ENCODE measurements around the gene RAD51B. TPM values are rescaled to one million over a fixed set of nuclear protein-coding genes. Genes with fewer than 3 reads are reported as not detected.

Gene RAD51B
- total and polyA plus RNA-seq, 9 donors: 21.6 to 70.1 (median 35.1) TPM

DNA sequence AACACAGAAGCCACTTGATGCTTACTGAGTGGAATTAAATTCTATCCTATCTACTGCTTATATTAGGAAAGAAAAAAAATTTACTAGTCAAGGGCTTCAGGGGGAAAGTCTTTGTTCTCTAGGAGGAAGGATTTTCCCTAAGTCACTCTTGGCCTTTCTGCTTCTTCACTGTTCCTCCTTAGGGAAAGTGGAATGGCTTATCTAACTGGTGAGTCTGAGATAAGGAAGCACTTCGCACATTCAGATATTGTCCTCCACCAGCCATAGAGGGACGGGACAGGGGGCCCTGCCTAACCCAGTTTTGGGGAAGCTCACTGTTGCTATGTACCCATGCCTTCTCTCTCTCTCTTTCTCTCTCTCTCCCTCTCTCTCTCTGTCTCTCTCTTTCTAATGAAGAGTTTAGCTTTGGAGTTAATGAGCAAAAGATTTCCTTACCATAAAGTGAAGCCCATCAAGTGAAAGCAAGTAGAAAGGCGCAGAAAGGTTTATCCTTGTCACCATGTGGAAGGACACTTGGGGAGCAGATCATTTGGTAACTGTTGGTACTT lies 522.7 kb downstream of the RAD51B start:
- intact Hi-C loops (cut with DNase I): no loop called here
- TF ChIP-seq CTCF (IDR thresholded peaks at IDR 0.05) (no peak), POLR2A (IDR thresholded peaks at IDR 0.05) (no peak), EP300 (IDR thresholded peaks at IDR 0.05) (no peak)
- H3K27me3 ChIP-seq: no peaks in the 10 kb centered on the region
- H3K4me3 ChIP-seq: no peak overlapping the region
- H3K36me3 ChIP-seq: no peaks in the 10 kb centered on the region
- DNase-seq: no peak
- H3K4me1 ChIP-seq (ENCODE audit: insufficient read depth): no peaks in the 10 kb centered on the region
- H3K27ac ChIP-seq: no peak overlapping the region
- H3K9me3 ChIP-seq: no peaks in the 10 kb centered on the region
- 93 to 98% (median 95%) methylated on average over 3 of the region's 3 CpGs for WGBS, 3 donors

- intact Hi-C loops (cut with DNase I): no loop called here
- Histone ChIP-seq H3K4me3 (no peak overlapping the region), H3K9me3 (no peaks in the 10 kb centered on the region), H3K27ac (no peak overlapping the region), H3K36me3 (no peaks in the 10 kb centered on the region), H3K4me1 (ENCODE audit: insufficient read depth) (no peaks in the 10 kb centered on the region), H3K27me3 (no peaks in the 10 kb centered on the region)
- TF ChIP-seq POLR2A (IDR thresholded peaks at IDR 0.05) (no peak), EP300 (IDR thresholded peaks at IDR 0.05) (no peak), CTCF (IDR thresholded peaks at IDR 0.05) (no peak)
- no peak for DNase-seq
- WGBS, 3 donors: 98 to 100% (median 99%) methylated on average over 2 of the region's 2 CpGs
These were observed 524.0 kb downstream of the RAD51B start for GRCh38 chr14:68343534-68344118.

DNA sequence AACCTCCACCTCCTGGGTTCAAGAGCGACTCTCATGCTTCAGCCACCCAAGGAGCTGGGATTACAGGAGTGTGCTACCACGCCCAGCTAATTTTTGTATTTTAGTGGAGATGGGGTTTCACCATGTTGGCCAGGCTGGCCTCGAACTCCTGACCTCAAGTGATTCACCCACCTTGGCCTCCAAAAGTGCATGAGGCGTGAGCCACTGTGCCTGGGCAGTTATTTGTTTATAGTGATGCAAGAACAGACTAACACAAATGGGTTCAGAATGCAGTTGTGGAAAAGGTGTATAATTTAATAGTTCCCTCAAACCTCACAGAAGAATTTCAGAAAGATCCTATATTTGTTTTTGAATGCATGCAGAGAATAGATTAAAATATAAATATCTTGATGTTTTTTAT lies 526.2 kb downstream of the RAD51B start:
- intact Hi-C loops (cut with DNase I): no loop called here
- Histone ChIP-seq H3K4me3 (no peak overlapping the region), H3K36me3 (no peaks in the 10 kb centered on the region), H3K4me1 (ENCODE audit: insufficient read depth) (no peaks in the 10 kb centered on the region), H3K27me3 (no peaks in the 10 kb centered on the region), H3K9me3 (no peaks in the 10 kb centered on the region), H3K27ac (no peak overlapping the region)
- no peak for DNase-seq
- WGBS, 3 donors: 92 to 95% (median 95%) methylated on average over 4 of the region's 4 CpGs
- no peak for TF ChIP-seq CTCF (IDR thresholded peaks at IDR 0.05)
- TF ChIP-seq EP300 (IDR thresholded peaks at IDR 0.05): no peak
- TF ChIP-seq POLR2A (IDR thresholded peaks at IDR 0.05): no peak

GRCh38 chr14:68346556-68347343 lies 527.2 kb downstream of the RAD51B start:
- Histone ChIP-seq H3K9me3 (no peaks in the 10 kb centered on the region), H3K36me3 (no peaks in the 10 kb centered on the region), H3K4me3 (no peak overlapping the region), H3K27me3 (no peaks in the 10 kb centered on the region), H3K4me1 (ENCODE audit: insufficient read depth) (no peaks in the 10 kb centered on the region), H3K27ac (no peak overlapping the region)
- TF ChIP-seq POLR2A (IDR thresholded peaks at IDR 0.05): no peak
- no peak for TF ChIP-seq CTCF (IDR thresholded peaks at IDR 0.05)
- TF ChIP-seq EP300 (IDR thresholded peaks at IDR 0.05): no peak
- no peak for DNase-seq
- intact Hi-C loops (cut with DNase I): no loop called here
- 65 to 73% (median 72%) methylated on average over 5 of the region's 5 CpGs for WGBS, 3 donors

Data from ovary (tissue), 9 donors.